ENCODE measurements around the gene ECM2.

ECM2 gene

DNA sequence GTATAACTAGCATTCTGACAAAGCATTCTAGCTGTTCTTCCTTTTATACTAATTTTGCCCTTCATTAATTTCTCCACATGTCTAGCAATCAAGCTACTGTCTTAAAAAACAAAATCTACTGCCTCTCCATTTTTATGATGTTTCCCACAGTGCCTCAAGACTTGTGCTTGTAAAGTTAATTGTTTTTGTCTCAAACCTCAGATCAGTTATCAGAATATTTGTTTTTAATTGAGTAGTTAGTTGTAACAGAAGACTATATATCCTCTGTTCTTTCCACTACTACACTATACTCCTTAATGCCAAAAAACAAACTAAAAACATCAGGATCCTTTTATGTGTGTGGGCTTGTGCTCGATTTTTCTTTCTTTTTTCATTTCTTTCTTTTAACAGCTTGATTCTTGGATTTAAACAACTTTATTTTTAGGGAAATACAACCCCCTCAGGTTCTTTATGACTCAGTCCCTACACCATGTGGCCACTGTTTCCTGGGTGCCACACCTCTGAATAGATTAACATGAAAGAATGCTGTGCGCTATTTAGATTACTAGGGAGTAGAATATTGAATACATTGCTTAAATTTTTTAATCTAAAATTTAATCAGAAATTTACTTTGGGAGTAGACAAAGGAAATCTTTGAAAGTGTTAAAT lies 54.7 kb downstream of the ECM2 start:
- Histone ChIP-seq H3K36me3 (ENCODE audit: low read length) (no peaks in the 10 kb centered on the region), H3K4me3 (ENCODE audit: insufficient read depth, low read length, poor library complexity, severe bottlenecking) (no peak overlapping the region), H3F3A (ENCODE audit: insufficient read depth) (no peaks in the 10 kb centered on the region), H2AFZ (ENCODE audit: low read depth, low read length, severe bottlenecking) (no peak overlapping the region), H4K20me1 (ENCODE audit: low read depth, low read length) (no peaks in the 10 kb centered on the region), H3K9ac (ENCODE audit: low read length) (no peak overlapping the region), H3K9me2 (replicated peaks; ENCODE audit: insufficient read depth, low read length) (no peaks in the 10 kb centered on the region), H3K27ac (ENCODE audit: low read depth, low read length) (no peak overlapping the region), H3K27me3 (ENCODE audit: low read length) (no peaks in the 10 kb centered on the region), H3K4me2 (ENCODE audit: low read depth, low read length, poor library complexity, severe bottlenecking) (no peak overlapping the region), H3K9me3 (ENCODE audit: insufficient read depth, low read length) (no peaks in the 10 kb centered on the region), H3K79me2 (ENCODE audit: insufficient read depth, low read length) (no peaks in the 10 kb centered on the region)
- TF ChIP-seq, protein P1, sequence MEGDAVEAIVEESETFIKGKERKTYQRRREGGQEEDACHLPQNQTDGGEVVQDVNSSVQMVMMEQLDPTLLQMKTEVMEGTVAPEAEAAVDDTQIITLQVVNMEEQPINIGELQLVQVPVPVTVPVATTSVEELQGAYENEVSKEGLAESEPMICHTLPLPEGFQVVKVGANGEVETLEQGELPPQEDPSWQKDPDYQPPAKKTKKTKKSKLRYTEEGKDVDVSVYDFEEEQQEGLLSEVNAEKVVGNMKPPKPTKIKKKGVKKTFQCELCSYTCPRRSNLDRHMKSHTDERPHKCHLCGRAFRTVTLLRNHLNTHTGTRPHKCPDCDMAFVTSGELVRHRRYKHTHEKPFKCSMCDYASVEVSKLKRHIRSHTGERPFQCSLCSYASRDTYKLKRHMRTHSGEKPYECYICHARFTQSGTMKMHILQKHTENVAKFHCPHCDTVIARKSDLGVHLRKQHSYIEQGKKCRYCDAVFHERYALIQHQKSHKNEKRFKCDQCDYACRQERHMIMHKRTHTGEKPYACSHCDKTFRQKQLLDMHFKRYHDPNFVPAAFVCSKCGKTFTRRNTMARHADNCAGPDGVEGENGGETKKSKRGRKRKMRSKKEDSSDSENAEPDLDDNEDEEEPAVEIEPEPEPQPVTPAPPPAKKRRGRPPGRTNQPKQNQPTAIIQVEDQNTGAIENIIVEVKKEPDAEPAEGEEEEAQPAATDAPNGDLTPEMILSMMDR (IDR thresholded peaks at IDR 0.05; ENCODE audit: insufficient read depth, low read length, poor library complexity, severe bottlenecking) = no peak
- TF ChIP-seq EZH2phosphoT487 (conservative IDR thresholded peaks at IDR 0.05; ENCODE audit: low read length) = no peak

DNA sequence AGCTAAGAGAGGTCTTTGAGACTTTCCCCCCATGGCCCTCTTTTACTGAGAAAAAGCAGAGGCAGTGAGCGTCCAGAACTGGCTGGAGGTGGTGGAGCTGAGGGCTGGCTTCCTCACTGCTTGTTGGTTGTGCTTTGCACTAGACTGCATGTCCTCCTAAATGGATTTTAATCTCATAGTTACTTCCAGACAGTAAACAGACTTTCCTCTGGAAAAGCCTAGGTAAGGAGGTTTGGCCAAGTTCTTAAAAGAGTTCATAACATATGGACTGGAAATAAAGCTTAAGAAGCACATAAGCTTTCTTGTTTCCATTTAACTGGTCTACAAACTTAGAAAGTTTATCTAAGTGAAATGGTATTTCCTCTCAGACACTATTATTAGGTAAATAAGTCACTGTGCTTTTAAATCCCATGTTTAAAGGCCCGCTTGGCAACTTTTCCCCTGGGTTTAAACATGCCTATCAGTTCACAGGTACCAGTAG lies 55.5 kb downstream of the ECM2 start:
- H3K4me3 ChIP-seq (ENCODE audit: insufficient read depth, low read length, poor library complexity, severe bottlenecking) = no peak overlapping the region
- H3K27me3 ChIP-seq (ENCODE audit: low read length) = no peaks in the 10 kb centered on the region
- no peaks in the 10 kb centered on the region for H3F3A ChIP-seq (ENCODE audit: insufficient read depth)
- H3K4me2 ChIP-seq (ENCODE audit: low read depth, low read length, poor library complexity, severe bottlenecking) = no peak overlapping the region
- H3K27ac ChIP-seq (ENCODE audit: low read depth, low read length) = no peak overlapping the region
- H3K36me3 ChIP-seq (ENCODE audit: low read length) = no peaks in the 10 kb centered on the region
- H3K9ac ChIP-seq (ENCODE audit: low read length) = no peak overlapping the region
- no peak overlapping the region for H2AFZ ChIP-seq (ENCODE audit: low read depth, low read length, severe bottlenecking)
- H3K9me3 ChIP-seq (ENCODE audit: insufficient read depth, low read length) = no peaks in the 10 kb centered on the region
- no peaks in the 10 kb centered on the region for H3K9me2 ChIP-seq (replicated peaks; ENCODE audit: insufficient read depth, low read length)
- H4K20me1 ChIP-seq (ENCODE audit: low read depth, low read length) = no peaks in the 10 kb centered on the region
- H3K79me2 ChIP-seq (ENCODE audit: insufficient read depth, low read length) = no peaks in the 10 kb centered on the region
- TF ChIP-seq, protein P1 (IDR thresholded peaks at IDR 0.05; ENCODE audit: insufficient read depth, low read length, poor library complexity, severe bottlenecking) = no peak
- no peak for TF ChIP-seq EZH2phosphoT487 (conservative IDR thresholded peaks at IDR 0.05; ENCODE audit: low read length)

DNA sequence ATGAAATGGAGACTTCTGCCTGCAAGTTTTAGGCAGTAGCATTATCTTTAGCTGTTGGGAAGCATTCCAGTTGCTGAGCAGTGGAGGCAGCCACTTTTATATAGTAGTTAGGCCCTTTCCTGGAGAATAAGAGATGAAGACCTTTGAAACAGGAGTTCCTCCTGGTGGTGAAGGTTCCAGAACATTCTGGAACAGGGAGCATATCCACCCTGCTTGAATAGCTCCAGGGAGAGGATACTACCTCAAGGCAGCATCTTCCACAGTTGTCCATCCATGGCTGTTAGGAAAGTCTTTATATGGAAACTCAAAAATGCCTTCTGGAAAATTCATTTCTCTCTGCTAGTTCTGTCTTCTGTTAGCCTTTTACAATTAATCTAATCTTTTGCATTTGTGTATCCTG lies 56.4 kb downstream of the ECM2 start:
- Histone ChIP-seq H3K4me2 (ENCODE audit: low read depth, low read length, poor library complexity, severe bottlenecking) (no peak overlapping the region), H3K27me3 (ENCODE audit: low read length) (no peaks in the 10 kb centered on the region), H3K36me3 (ENCODE audit: low read length) (no peaks in the 10 kb centered on the region), H3F3A (ENCODE audit: insufficient read depth) (no peaks in the 10 kb centered on the region), H3K79me2 (ENCODE audit: insufficient read depth, low read length) (no peaks in the 10 kb centered on the region), H2AFZ (ENCODE audit: low read depth, low read length, severe bottlenecking) (no peak overlapping the region), H4K20me1 (ENCODE audit: low read depth, low read length) (no peaks in the 10 kb centered on the region), H3K9ac (ENCODE audit: low read length) (no peak overlapping the region), H3K9me3 (ENCODE audit: insufficient read depth, low read length) (no peaks in the 10 kb centered on the region), H3K27ac (ENCODE audit: low read depth, low read length) (no peak overlapping the region), H3K9me2 (replicated peaks; ENCODE audit: insufficient read depth, low read length) (no peaks in the 10 kb centered on the region), H3K4me3 (ENCODE audit: insufficient read depth, low read length, poor library complexity, severe bottlenecking) (no peak overlapping the region)
- TF ChIP-seq, protein P1 (IDR thresholded peaks at IDR 0.05; ENCODE audit: insufficient read depth, low read length, poor library complexity, severe bottlenecking) = no peak
- no peak for TF ChIP-seq EZH2phosphoT487 (conservative IDR thresholded peaks at IDR 0.05; ENCODE audit: low read length)

Data from SU-DHL-6 (cell line).